Stromal cell of bone marrow (primary cell): ENCODE results near the gene MOB3B.
"Not testable (repeated sequence)": the region's sequence is repeated elsewhere in the genome, so short reads cannot be mapped to it uniquely, and the experiment has no call there.

Experiments
- DNase-seq: peaks from one replicate; pipeline ENCODE4 v3.0.0-alpha.2; 2012; ENCODE audit warnings: low read depth

Gene MOB3B

GRCh38 chr9:27474305-27474704 is 55.3 kb downstream of the MOB3B start:
- no peak for DNase-seq

GRCh38 chr9:27473111-27473529 is 56.5 kb downstream of the MOB3B start:
- no peak for DNase-seq

GRCh38 chr9:27472195-27472594 is 57.4 kb downstream of the MOB3B start:
- no peak for DNase-seq

GRCh38 chr9:27471789-27472188 is 57.8 kb downstream of the MOB3B start:
- DNase-seq = no peak

GRCh38 chr9:27471366-27471765 is 58.2 kb downstream of the MOB3B start:
- no peak for DNase-seq

- no peak for DNase-seq
Measured at GRCh38 chr9:27470291-27470856, 59.2 kb downstream of the MOB3B start.

GRCh38 chr9:27469550-27469949 is 60.1 kb downstream of the MOB3B start:
- no peak for DNase-seq

- DNase-seq = no peak
Measured at GRCh38 chr9:27468462-27469110, 61.0 kb downstream of the MOB3B start.

GRCh38 chr9:27468000-27468399 is 61.6 kb downstream of the MOB3B start:
- DNase-seq = no peak

GRCh38 chr9:27467486-27467885 is 62.1 kb downstream of the MOB3B start:
- no peak for DNase-seq

- not testable (repeated sequence) for DNase-seq
Measured at GRCh38 chr9:27466516-27466915, 63.1 kb downstream of the MOB3B start.

GRCh38 chr9:27464950-27465349 is 64.7 kb downstream of the MOB3B start:
- DNase-seq = not testable (repeated sequence)

- no peak for DNase-seq
Measured at GRCh38 chr9:27462846-27463245, 66.8 kb downstream of the MOB3B start.

GRCh38 chr9:27462434-27462833 is 67.2 kb downstream of the MOB3B start:
- no peak for DNase-seq

GRCh38 chr9:27460226-27461023 is 69.2 kb downstream of the MOB3B start:
- no peak for DNase-seq

- no peak for DNase-seq
Measured at GRCh38 chr9:27457445-27457844, 72.2 kb downstream of the MOB3B start.

- DNase-seq = no peak
Measured at GRCh38 chr9:27453860-27454553, 75.6 kb downstream of the MOB3B start.

GRCh38 chr9:27451207-27451797 is 78.3 kb downstream of the MOB3B start:
- DNase-seq = no peak

- no peak for DNase-seq
Measured at GRCh38 chr9:27450752-27451151, 78.9 kb downstream of the MOB3B start.

GRCh38 chr9:27448356-27448755 is 81.3 kb downstream of the MOB3B start:
- DNase-seq = not testable (repeated sequence)

- no peak for DNase-seq
Measured at GRCh38 chr9:27447031-27447683, 82.5 kb downstream of the MOB3B start.

- no peak for DNase-seq
Measured at GRCh38 chr9:27445688-27446087, 83.9 kb downstream of the MOB3B start.
